Measurements from ENCODE around the gene TRPM3. TPM values are rescaled to one million over a fixed set of nuclear protein-coding genes. Genes with fewer than 3 reads are reported as not detected.

Gene TRPM3
- total RNA-seq, 3 donors from 2014 or later (not counting 1 experiment from before 2014, with no cell fraction given) = not detected

DNA sequence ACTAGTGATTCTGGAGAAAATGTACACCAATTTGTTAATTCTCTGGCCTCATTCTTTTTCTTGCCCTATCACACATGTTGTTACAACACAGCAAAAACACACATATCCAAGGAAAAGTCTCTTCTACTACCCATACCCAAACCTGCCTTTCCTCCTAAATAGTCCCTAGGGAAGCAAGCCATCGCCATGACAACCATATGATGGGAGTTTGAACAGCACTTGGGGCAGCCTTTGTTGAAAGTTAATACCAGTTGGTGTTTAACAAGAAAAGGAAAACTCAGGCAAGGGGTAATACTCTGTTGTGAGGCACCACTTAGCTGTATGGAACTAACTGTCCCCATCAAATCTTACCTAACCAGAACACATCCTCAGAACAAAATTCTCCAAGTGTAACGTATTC lies 1.7 kb downstream of the TRPM3 start:
- ATAC-seq (no peak), DNase-seq (no peak)
- Histone ChIP-seq H3K27me3 (ENCODE audit: control insufficient read depth, insufficient read depth, low read length) (no peaks in the 10 kb centered on the region), H3K27ac (ENCODE audit: low read length) (no peak overlapping the region), H3K4me3 (ENCODE audit: low read length) (no peak overlapping the region), H3K4me1 (ENCODE audit: control insufficient read depth, insufficient read depth, low read length) (no peaks in the 10 kb centered on the region), H3K36me3 (ENCODE audit: control insufficient read depth, insufficient read depth, low read length) (no peaks in the 10 kb centered on the region), H3K9me3 (ENCODE audit: control insufficient read depth, insufficient read depth, low read length) (no peaks in the 10 kb centered on the region)
- Mint-ChIP-seq H3K36me3 (no peaks in the 10 kb centered on the region), H3K4me1 (no peaks in the 10 kb centered on the region), H3K27ac (no peak overlapping the region), H3K9me3 (peaks cover 0 to 4% of the 10 kb centered on the region in 2 donors), H3K4me3 (no peak overlapping the region), H3K27me3 (ENCODE audit: low read depth in 2 of 2) (peaks cover 6 to 8% of the 10 kb centered on the region in 2 donors)
- intact Hi-C loops (cut with micrococcal nuclease) = no loop called here
- TF ChIP-seq, protein P1, sequence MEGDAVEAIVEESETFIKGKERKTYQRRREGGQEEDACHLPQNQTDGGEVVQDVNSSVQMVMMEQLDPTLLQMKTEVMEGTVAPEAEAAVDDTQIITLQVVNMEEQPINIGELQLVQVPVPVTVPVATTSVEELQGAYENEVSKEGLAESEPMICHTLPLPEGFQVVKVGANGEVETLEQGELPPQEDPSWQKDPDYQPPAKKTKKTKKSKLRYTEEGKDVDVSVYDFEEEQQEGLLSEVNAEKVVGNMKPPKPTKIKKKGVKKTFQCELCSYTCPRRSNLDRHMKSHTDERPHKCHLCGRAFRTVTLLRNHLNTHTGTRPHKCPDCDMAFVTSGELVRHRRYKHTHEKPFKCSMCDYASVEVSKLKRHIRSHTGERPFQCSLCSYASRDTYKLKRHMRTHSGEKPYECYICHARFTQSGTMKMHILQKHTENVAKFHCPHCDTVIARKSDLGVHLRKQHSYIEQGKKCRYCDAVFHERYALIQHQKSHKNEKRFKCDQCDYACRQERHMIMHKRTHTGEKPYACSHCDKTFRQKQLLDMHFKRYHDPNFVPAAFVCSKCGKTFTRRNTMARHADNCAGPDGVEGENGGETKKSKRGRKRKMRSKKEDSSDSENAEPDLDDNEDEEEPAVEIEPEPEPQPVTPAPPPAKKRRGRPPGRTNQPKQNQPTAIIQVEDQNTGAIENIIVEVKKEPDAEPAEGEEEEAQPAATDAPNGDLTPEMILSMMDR (IDR thresholded peaks at IDR 0.05) = no peak
- WGBS (ENCODE audit: insufficient coverage) = 86% methylated on average over 1 of the region's 2 CpGs

DNA sequence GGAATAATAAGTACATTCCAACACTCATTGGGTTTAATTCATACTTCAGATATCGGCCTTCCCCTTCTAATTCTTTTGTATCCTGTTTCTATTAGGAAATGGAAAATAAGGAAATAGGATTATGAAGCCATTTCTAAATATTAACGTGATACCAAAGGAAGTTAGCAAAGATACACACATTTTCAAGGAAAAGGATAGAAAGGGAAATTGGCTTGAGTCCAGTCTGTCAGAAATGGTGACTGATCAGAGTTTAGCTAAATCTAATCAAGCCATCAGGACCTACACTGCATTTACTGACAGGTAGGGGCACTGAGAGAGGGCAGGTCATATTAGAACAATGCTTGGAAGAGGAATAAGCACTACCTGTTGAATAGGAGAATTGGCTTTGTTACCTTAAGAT lies 3.1 kb downstream of the TRPM3 start:
- Mint-ChIP-seq H3K4me1 (no peaks in the 10 kb centered on the region), H3K27me3 (ENCODE audit: low read depth in 2 of 2) (peaks cover 6 to 8% of the 10 kb centered on the region in 2 donors), H3K4me3 (no peak overlapping the region), H3K9me3 (peaks cover 0 to 4% of the 10 kb centered on the region in 2 donors), H3K36me3 (no peaks in the 10 kb centered on the region), H3K27ac (no peak overlapping the region)
- H3K4me1 ChIP-seq (ENCODE audit: control insufficient read depth, insufficient read depth, low read length) = no peaks in the 10 kb centered on the region
- H3K36me3 ChIP-seq (ENCODE audit: control insufficient read depth, insufficient read depth, low read length) = no peaks in the 10 kb centered on the region
- TF ChIP-seq, protein P1 (IDR thresholded peaks at IDR 0.05) = no peak
- H3K27me3 ChIP-seq (ENCODE audit: control insufficient read depth, insufficient read depth, low read length) = no peaks in the 10 kb centered on the region
- no peaks in the 10 kb centered on the region for H3K9me3 ChIP-seq (ENCODE audit: control insufficient read depth, insufficient read depth, low read length)
- no peak overlapping the region for H3K4me3 ChIP-seq (ENCODE audit: low read length)
- WGBS (ENCODE audit: insufficient coverage) = 70% methylated on average over 1 of the region's 2 CpGs
- no peak for DNase-seq
- no peak for ATAC-seq
- no peak overlapping the region for H3K27ac ChIP-seq (ENCODE audit: low read length)
- intact Hi-C loops (cut with micrococcal nuclease) = no loop called here

- peaks cover 0 to 4% of the 10 kb centered on the region in 2 donors for H3K9me3 Mint-ChIP-seq
- WGBS (ENCODE audit: insufficient coverage) = 79% methylated on average over 3 of the region's 3 CpGs
- intact Hi-C loops (cut with micrococcal nuclease) = no loop called here
These were observed 5.9 kb downstream of the TRPM3 start for GRCh38 chr9:71115448-71115975.

More at GRCh38 chr9:71115448-71115975, 5.9 kb downstream of the TRPM3 start:
- Histone ChIP-seq H3K4me3 (ENCODE audit: low read length) (no peak overlapping the region), H3K9me3 (ENCODE audit: control insufficient read depth, insufficient read depth, low read length) (no peaks in the 10 kb centered on the region), H3K36me3 (ENCODE audit: control insufficient read depth, insufficient read depth, low read length) (no peaks in the 10 kb centered on the region), H3K4me1 (ENCODE audit: control insufficient read depth, insufficient read depth, low read length) (no peaks in the 10 kb centered on the region), H3K27me3 (ENCODE audit: control insufficient read depth, insufficient read depth, low read length) (no peaks in the 10 kb centered on the region), H3K27ac (ENCODE audit: low read length) (no peak overlapping the region)
- DNase-seq (no peak), ATAC-seq (no peak)
- Mint-ChIP-seq H3K36me3 (no peaks in the 10 kb centered on the region), H3K4me3 (no peak overlapping the region), H3K4me1 (no peaks in the 10 kb centered on the region), H3K27me3 (ENCODE audit: low read depth in 2 of 2) (no peaks in the 10 kb centered on the region), H3K27ac (no peak overlapping the region)
- TF ChIP-seq, protein P1 (IDR thresholded peaks at IDR 0.05) = no peak
